HG03558 (cell line): ENCODE data around the gene GSDMA.

Source experiments
- ATAC-seq: cut with Tn5 transposase; IDR thresholded peaks from one replicate; pipeline ENCODE4 v1.9.1; 2021; ENCODE audit warnings: moderate number of reproducible peaks; ENCODE audit not compliant: unreplicated experiment; ENCODE audit errors: extremely low read depth

GSDMA gene, protein sequence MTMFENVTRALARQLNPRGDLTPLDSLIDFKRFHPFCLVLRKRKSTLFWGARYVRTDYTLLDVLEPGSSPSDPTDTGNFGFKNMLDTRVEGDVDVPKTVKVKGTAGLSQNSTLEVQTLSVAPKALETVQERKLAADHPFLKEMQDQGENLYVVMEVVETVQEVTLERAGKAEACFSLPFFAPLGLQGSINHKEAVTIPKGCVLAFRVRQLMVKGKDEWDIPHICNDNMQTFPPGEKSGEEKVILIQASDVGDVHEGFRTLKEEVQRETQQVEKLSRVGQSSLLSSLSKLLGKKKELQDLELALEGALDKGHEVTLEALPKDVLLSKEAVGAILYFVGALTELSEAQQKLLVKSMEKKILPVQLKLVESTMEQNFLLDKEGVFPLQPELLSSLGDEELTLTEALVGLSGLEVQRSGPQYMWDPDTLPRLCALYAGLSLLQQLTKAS

DNA sequence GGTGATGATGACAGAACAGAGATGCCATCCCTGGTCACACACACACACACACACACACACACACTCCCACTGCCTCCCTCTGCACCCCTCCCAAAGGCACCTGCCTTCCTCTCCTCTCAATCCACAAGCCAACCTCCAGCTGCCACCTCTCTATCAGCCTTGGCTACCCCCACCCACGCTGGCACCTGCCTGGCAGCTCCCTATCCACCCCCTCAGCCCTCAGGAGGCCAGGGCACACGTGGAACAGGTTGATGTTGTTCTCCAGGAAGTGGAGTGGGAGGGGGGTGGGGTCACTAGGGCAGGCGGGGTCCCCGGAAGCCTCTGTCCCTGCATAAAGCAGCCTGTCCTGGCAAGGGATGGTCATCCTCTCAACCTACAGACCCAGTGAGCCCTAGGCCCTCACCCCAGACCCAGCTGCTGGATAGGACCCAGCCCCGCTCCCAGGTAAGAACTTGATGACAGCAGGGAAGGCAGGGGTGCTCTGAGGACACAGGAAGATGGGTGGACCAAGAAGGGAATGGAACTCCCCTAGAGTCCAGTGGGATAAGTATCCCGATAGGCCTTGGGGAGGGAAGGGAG is at the start of gene GSDMA:
Gene GSDMA (plus strand): TSS at position 363 of the 579 bp plus-strand sequence. CDS start 2,684 bp downstream, outside the sequence.
- ATAC-seq = no peak

DNA sequence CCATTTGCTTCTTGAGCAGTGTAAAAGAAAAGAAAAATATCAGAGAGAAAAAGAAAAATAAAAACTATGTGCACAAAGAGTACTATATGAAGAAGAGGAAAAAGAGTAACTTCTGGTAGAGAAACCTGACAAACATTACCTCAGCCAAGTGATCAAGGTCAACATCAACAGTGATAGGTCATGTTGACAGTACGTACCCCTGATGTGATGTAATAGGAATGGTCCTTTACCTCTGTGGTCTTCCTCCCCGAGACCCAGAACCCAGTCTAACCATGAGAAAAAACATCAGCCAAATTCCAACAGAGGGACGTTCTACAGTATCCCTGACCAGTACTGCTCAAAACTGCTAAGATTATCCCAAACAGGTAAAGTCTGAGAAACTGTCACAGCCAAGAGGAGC is 48.8 kb upstream of the GSDMA start:
- ATAC-seq = no peak

DNA sequence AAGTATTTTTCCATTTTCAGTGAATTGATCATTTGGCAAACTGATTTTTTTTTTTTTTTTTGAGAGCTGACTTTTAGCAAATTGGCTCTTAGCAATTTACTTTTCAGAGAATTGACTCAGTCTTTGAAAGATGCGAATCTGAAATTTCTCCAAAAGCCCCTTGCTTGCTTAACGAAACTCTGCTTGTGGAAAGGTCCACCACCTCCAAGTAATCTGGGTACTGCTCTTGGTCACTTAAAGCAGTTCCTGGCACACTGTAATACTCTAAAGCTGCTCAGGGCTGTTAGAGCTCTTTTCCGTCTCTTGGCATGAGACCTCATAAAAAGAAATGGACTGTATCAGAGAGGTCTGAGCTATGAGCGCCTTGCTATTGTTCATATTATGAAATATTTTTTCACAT is 47.2 kb upstream of the GSDMA start:
- ATAC-seq = no peak

DNA sequence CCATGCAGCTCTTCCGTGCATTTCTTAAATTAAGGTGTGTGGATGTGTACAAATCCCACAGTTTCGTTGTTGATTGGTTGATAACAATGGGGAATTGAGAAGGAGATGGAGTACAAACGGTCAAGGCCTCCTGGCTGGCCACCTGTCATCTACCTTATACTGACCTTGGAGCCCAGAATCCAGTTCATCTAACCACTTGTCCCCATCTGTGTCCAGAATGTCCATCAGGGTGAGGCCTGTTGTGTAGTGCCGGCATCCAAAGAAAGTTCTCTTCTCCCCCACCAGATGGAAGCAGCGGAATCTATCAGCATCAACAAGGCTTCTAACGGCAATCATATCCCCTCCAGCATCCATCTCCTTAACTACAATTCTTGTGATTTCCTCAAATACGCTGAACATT is 45.9 kb upstream of the GSDMA start:
- no peak for ATAC-seq

DNA sequence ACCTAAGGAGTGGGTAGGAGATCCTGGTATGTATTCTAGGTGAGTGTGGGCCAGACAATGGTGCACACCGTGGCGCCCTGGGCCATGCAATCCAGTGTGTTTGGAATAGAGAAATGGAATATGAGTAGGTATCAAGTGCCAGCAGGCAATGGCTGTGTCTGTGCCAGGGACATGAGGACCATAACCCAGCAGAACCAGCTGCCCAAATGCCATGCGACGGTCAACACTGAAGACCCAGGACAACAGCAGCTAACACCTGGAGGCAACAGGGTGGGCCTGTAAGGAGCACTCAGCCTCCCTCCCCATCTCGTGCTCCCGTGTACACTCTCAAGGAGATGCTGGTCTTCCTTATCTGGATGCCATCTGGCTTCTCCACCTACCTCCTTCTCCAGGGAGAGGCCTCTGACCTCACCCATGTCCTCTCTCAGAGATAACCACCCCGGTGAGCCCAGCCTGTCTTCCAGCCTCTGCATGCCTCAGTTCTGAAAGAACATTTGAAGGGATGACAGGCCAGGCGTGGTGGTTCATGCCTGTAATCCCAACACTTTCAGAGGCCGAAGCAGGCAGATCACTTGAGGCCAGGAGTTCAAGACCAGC is 43.6 kb upstream of the GSDMA start:
- ATAC-seq = no peak

DNA sequence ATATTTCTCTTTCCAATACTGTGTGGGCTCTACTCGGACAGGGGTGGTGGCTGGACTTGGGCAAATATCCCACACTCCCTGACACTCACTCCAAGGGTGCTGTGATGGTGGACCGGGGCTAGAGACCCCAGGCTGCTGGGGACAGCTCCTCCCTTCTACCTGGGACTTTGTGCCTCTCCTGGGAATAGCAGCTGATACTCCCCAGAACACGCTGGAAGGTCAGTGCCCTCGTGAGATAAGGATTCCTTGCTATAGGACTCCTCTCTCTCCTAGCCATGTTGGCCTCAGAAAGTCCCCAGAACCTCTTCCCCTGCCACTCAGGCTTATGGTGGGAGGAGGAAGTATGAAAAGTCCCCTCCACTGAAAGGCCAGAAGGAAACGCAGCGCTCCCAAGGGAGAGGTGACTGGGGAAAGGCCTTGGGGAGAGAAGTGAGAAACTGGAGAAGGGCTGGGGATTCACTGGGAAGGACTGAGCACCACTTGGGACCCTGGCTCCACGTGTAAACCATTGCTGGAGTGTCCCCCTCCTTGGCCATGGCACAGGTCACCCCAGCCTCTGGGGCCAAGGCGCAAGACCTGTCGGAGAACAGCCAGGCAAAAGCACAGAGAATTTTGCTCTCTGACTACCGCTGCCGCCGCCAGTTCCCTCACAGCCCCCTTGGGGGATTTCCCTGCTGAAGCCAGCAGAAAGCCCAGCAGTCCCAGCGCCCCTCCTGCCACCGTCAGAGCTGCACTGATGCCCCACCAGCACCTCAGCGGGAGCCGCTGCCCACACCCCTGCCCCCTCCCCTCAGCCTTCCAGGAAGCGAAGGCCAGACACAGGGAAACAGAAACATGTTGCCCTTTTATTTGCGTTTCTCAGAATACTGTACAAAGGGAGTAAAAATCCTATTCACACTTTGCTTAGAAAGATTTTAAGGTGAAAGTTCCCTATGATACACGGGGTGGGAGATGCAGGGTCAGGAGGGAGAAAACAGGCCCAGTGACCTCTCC is 42.3 kb upstream of the GSDMA start:
- no peak for ATAC-seq

DNA sequence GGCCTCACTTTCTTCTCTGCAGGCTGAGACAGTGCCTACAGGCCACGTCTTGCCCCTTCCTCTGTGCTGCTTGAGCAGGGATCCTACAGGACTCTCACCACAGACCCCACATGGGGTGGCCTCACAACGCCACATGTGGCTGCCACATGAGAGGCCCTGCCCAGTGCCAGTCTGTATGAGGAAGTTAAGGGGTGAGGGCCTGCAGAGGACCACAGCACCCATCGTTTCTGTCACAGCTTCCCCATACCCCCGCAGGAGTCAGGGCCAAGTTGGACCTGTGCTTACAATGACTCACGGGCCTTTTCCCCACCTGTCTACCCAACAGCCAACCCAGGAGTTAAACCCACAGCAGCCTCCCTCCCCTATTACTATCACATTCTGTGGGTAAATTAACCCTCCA is 41.5 kb upstream of the GSDMA start:
- ATAC-seq = no peak

DNA sequence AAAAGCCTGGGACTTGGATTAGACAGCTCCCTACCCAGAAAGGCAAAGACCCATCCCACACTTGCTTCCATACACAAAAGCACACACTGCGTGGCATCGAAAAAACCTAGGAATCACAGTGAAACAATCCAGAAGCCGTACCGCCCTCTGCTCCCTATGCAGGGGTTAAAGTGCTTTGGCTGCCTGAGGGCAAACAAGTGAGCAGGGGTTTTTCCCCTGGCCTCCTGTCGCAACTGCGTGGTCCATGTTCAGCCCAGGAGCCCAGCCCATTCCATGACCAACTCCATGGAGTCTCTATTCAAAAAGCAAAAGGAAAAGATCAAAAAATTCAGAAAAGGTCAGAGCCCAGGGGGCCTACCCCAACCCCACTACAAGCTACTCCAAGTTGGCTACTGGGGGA is 40.8 kb upstream of the GSDMA start:
- no peak for ATAC-seq

DNA sequence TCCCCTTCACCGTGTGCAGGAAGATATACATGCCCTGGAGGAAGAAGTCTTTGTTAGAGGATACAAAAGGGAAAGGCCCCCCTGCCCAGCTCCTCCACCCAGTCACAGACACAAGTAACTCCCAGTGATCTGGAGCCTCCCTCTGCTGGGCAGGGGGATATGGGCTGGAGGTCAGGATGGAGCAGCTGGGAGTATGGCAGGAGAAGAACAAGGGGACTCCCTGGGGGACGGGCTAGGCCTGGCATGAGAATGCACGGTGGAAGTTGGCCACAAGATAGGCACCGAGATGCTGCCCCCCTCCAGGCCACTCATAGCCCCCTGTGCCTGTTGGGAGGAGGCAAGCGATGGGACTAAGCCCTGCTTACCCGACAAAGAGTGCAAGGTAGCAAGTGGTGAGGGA is 39.6 kb upstream of the GSDMA start:
- ATAC-seq = no peak

DNA sequence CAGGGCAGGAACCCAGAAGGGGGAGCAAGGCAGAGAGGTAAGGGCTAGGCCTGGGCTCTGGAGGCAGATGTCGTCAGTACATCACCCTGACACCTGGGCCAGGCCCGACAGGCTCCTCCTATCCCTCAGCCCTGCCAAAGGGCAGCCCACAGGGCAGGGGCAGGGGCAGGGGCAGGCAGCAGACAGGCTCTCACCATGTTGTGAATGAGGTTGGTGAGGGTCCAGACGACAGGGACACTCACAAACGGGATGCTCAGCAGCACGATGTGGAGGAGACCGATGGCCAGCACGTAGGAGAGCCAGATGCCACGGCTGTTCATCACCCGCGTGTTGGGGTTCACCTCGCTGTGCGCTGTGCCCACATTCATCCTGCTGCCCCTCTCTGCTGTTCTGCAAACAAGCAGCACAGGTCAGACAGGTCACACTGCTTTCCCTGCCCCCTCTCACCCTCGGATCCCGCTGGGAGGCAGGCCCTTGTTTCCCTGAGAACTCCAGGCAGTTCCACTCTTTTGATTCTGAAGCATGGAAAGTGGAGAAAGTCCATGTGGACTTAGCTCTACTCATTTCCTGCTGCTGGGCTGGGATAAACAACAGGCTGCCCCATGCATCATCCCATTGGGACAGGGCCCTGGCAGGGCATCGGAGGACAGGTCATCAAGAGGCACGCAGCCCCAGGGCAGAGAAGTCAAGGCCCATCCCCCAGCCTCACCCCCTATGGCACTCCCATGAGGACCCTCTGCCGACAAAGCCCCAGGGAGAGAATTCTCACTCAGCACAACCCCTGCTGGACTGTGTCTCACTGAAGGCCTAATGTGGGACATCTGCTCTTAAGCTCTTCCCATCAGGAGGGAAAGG is 38.7 kb upstream of the GSDMA start:
- ATAC-seq = no peak

DNA sequence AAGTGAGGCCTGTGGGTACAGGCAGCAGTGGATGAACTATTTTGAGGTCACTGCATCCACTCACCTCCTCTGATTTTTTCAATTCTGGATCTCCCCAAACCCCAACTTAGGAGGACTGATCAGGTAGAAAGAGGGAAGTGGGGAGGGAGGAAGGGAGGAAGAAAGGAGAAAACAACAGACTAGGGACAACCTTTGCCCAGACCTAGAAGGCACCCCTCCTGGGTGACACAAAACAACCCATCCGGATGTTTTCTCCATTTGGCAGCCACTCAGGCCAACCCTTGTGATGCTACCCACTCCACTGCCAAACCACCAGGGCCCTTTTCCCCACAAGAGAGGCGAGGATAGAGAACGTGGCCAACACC is 38.1 kb upstream of the GSDMA start:
- no peak for ATAC-seq

DNA sequence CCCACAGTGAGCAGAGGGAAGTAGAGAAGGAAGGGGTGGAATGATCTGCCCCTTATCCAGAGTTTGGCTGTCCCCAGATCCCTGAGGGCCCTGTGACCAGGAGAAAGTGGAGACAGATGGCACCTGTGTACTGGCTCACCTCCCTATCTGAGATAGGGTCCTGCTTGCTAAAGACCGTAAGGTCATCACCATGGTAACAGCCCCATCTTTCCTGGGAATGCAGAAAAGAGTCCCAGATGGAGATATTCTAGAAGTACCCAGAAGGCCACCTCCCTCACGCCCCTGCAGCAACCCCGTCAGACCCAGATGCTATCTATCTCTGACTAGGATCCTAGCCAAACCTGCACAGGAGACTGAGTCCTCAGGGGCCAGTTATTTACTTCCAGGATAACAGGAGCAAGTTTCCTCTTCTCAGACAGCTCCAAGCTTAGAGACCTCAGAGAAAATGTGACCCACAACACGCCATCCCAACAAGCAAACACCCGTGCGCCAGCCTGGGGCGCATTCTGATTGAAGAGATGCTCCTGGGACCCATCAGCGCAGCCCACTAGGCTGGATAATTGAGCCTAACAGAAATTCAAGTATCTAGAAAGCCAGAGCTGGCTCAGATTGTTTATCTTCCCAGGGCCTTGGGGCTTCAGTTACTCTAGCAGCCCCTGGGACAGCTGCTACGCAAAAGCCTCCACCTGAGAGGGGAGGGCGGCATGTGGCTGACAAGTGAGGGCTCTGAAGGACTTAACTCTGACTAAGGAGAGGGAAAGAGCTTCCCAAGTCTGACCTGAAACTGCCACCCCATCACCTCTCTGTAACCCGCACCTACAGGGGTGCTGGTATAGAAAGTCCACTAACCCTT is 37.3 kb upstream of the GSDMA start:
- no peak for ATAC-seq

DNA sequence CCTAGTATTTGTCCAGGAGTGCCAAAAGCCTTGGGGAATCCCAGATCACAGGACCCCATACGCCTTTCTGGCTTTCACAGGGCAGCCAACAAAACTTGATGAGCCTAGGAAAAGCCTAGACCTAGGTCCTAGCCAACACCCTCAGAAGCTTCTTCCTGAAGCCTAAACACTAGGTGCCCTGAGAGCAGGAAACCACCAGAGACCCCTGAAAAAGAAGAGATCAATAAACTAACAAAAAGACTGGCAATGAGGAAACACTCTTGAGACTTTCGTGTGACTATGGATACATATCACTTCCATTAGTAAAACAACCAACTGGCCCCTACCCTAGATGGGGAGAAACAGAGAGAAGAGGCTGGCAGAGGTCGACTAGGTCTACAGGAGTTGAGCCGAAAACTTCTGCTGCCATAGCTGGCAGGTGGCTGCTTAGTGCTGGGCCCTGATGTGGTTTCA is 36.6 kb upstream of the GSDMA start:
- no peak for ATAC-seq

DNA sequence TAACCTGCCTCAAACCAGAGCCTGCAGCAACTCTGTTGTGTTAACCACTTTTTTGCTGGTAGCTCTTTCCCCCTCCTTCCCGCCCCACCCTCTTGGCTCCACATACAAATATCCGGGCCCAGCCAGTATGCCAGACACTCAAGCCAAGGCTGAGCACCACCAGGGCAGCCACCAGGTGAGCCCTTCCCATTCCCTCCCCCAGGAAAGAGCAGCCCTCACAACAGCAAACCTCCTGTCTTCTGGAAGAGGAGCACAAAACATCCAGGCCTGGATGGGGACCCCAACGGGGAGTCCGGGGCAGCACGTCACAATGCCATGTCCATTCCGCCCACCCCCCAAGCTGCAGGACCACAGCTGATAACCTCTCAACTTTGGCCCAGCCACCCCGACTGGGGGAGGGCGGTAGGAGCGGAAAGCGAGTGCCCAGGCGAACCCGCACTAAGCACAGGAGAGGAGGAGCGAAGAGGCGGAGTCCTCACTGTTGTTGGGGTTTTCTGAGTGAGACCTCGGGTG is 36.2 kb upstream of the GSDMA start:
- no peak for ATAC-seq

DNA sequence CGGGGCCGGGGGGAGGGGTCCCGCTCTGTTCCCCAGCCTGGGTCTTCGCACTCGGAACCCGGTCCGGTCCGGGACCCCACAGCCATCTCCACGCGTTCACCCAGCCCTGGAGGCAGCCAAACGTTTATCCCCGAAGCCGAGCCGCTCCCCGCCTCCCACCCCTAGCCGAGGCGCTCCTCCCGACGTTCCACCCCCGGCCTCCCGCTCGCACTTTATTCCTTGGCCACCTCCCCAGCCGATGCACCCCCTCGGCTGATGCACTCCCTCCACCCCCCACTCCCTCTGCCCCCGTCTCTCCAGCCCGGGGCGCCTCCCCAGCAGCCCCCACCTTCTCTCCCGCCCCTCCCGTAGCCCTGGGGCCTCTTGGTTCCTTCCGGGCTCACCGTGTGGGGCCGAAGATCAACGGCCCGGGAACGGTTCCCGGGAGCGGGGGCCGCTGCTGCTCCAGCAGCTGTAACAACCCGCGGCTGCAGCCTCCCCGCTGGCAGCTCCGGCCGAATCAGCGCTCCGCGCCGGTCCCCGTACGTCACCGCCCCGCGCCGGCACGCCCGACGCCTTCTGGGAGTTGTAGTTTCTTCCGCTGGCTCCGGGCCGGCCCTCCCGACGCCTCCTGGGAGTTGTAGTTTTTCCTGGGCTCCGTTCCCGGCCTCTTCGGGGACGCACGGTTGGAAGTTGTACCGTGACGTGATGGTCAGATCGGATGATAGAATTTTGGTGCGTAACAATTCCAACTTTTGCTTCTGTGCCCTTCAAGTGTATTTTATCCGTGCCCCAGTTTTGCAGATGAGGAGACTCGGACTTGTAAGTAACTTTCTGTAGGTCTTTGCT is 35.5 kb upstream of the GSDMA start, which contains the start of the genes LRRC3C and ORMDL3:
Gene LRRC3C (plus strand): TSS at position 632 of the 828 bp plus-strand sequence. CDS start 13,792 bp downstream, outside the sequence.
Gene ORMDL3 (minus strand): TSS at position 501 of the 828 bp plus-strand sequence. CDS start 3,398 bp downstream, outside the sequence.
- ATAC-seq = peak; percentile 58

DNA sequence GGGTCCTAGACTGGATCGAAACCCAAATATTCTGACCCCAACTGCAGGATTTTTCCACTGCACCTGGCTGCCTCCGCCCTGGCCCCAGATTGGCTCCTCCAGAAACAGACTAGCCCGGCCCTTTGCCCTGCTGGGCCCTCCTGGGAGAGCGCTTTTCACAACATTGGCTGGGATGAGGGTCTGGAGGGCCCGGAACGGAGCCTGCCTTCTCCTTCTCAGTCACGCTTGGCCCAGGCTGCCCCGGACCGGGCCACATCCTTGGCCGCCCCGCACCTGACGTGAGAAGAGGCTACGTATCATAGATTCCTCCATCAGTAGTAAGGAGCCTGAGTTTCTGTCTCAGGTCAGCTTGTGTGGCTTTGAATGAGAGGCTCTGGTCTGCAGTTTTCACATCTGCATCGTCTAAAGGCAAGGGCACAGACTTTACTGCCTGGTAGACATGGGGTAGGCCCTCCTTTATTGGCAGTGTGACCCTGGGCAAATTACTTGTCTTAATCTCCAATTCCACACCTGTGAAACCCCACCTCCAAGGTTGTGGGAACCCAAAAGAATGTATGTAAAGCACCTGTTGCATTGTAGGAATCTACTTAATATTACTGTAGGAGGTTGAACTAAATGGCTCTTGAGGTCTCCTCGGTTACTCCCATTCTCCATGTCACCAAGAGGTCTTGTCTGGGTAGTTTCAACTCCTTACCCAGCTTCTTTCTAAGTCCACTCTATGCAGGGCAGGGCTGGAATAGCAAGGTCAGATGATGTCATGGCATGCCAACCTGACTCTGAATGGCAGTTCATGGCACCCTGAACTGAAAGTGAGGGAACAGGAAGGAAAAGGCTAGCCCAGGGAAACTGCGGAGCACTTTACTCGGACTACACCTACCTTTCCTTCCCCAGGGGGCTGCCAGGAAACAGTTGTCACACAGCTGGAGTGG is 34.6 kb upstream of the GSDMA start:
- ATAC-seq = no peak
